GM23338 (cell line): ENCODE measurements around the gene AIG1. TPM values are rescaled to one million over a fixed set of nuclear protein-coding genes. Genes with fewer than 3 reads are reported as not detected.
A peak's percentile ranks its signal among the peaks of the same experiment; 100 is the strongest.

Experiments
- ATAC-seq: fragments of 200-7000 bp; cut with Tn5 transposase; 3 replicates; pipeline ENCODE4 v1.9.1; 2020
- DNase-seq: peaks from one replicate; pipeline ENCODE4 v3.0.0-alpha.2; 2015; ENCODE audit warnings: low spot score
- H2AFZ ChIP-seq: fragments of 200-600 bp; sonication (generic); 2 replicates; pipeline ENCODE4 v1.8.0; 2016; ENCODE audit warnings: antibody characterized with exemption, mild to moderate bottlenecking, moderate library complexity
- H3F3A ChIP-seq: fragments of 200-600 bp; sonication (generic); replicated peaks from 2 replicates; pipeline ENCODE4 v1.8.0; 2017; ENCODE audit warnings: antibody characterized with exemption, mixed run types, low read depth
- H3K27ac ChIP-seq: fragments of 200-600 bp; sonication (generic); 2 replicates; pipeline ENCODE4 v1.6.1; 2016; ENCODE audit warnings: low read depth
- H3K27me3 ChIP-seq: fragments of 200-600 bp; sonication (generic); 2 replicates; pipeline ENCODE4 v1.8.0; 2016; ENCODE audit warnings: mild to moderate bottlenecking, mixed run types, moderate library complexity; ENCODE audit not compliant: insufficient read depth
- H3K36me3 ChIP-seq: fragments of 200-600 bp; sonication (generic); 2 replicates; pipeline ENCODE4 v1.8.0; 2016; ENCODE audit warnings: mild to moderate bottlenecking; ENCODE audit not compliant: insufficient read depth
- H3K4me1 ChIP-seq: fragments of 200-600 bp; sonication (generic); 2 replicates; pipeline ENCODE4 v1.8.0; 2016; ENCODE audit warnings: mild to moderate bottlenecking, moderate library complexity; ENCODE audit not compliant: insufficient read depth
- H3K4me2 ChIP-seq: fragments of 200-600 bp; sonication (generic); 2 replicates; pipeline ENCODE4 v1.7.1; 2017; ENCODE audit warnings: mixed run types
- H3K4me3 ChIP-seq: fragments of 200-600 bp; sonication (generic); 2 replicates; pipeline ENCODE4 v1.6.1; 2016; ENCODE audit warnings: mixed run types
- H3K79me2 ChIP-seq: fragments of 200-600 bp; sonication (generic); replicated peaks from 2 replicates; pipeline ENCODE4 v1.8.0; 2017; ENCODE audit warnings: mild to moderate bottlenecking; ENCODE audit not compliant: insufficient read depth
- H3K9me2 ChIP-seq: fragments of 200-600 bp; sonication (generic); 2 replicates; pipeline ENCODE4 v1.8.0; 2017; ENCODE audit not compliant: insufficient read depth
- H4K20me1 ChIP-seq: fragments of 200-600 bp; sonication (generic); replicated peaks from 2 replicates; pipeline ENCODE4 v1.8.0; 2017; ENCODE audit warnings: mild to moderate bottlenecking; ENCODE audit not compliant: insufficient read depth
- H3K27ac Mint-ChIP-seq: 2 replicates; pipeline ENCODE4 v1.8.0; 2020; ENCODE audit warnings: inconsistent platforms, mild to moderate bottlenecking, moderate library complexity, mixed read lengths
- H3K27me3 Mint-ChIP-seq: 3 replicates; pipeline ENCODE4 v1.8.0; 2022; ENCODE audit warnings: low read depth, mild to moderate bottlenecking, moderate library complexity, mixed read lengths, inconsistent platforms; ENCODE audit not compliant: insufficient read depth, poor library complexity
- H3K36me3 Mint-ChIP-seq: 3 replicates; pipeline ENCODE4 v1.8.0; 2021; ENCODE audit warnings: low read depth, mild to moderate bottlenecking, inconsistent platforms, moderate library complexity, mixed read lengths
- H3K4me1 Mint-ChIP-seq: 3 replicates; pipeline ENCODE4 v1.8.0; 2020; ENCODE audit warnings: mild to moderate bottlenecking, inconsistent platforms, mixed read lengths
- H3K4me3 Mint-ChIP-seq: 3 replicates; pipeline ENCODE4 v1.8.0; 2021; ENCODE audit warnings: moderate library complexity, mild to moderate bottlenecking, inconsistent platforms, mixed read lengths
- H3K9me3 Mint-ChIP-seq: 3 replicates; pipeline ENCODE4 v1.8.0; 2020; ENCODE audit warnings: moderate library complexity, mild to moderate bottlenecking, inconsistent platforms, mixed read lengths
- CREB1 ChIP-seq: fragments of 250-450 bp; sonication (Bioruptor Pico); IDR thresholded peaks from 2 replicates; pipeline ENCODE4 v1.5.0; 2020; ENCODE audit warnings: low read depth, mild to moderate bottlenecking, moderate library complexity
- EZH2 ChIP-seq: fragments of 200-600 bp; sonication (generic); IDR thresholded peaks from one replicate; pipeline ENCODE4 v1.8.0; 2017; ENCODE audit warnings: antibody characterized with exemption, mild to moderate bottlenecking, low read depth; ENCODE audit not compliant: unreplicated experiment
- JUNB ChIP-seq: IDR thresholded peaks from one replicate; pipeline ENCODE4 v1.6.1; 2016; ENCODE audit warnings: antibody characterized with exemption; ENCODE audit not compliant: unreplicated experiment
- POLR2AphosphoS5 ChIP-seq: IDR thresholded peaks from 2 replicates; pipeline ENCODE4 v1.6.1; 2016; ENCODE audit warnings: antibody characterized with exemption, low read depth
- REST ChIP-seq: IDR thresholded peaks from one replicate; pipeline ENCODE4 v1.6.1; 2018; ENCODE audit warnings: antibody characterized with exemption; ENCODE audit not compliant: unreplicated experiment
- STAT1 ChIP-seq: IDR thresholded peaks from one replicate; pipeline ENCODE4 v1.6.1; 2016; ENCODE audit warnings: antibody characterized with exemption; ENCODE audit not compliant: unreplicated experiment
- ZNF114 ChIP-seq: fragments of 250-450 bp; sonication (Bioruptor Pico); IDR thresholded peaks from 2 replicates; pipeline ENCODE4 v1.5.0; 2020; ENCODE audit warnings: mild to moderate bottlenecking, moderate library complexity
- ZNF331 ChIP-seq: fragments of 250-450 bp; sonication (Bioruptor Pico); IDR thresholded peaks from 2 replicates; pipeline ENCODE4 v1.5.0; 2020; ENCODE audit warnings: low read depth, mild to moderate bottlenecking, moderate library complexity
- polyA plus RNA-seq: library from polyadenylated mRNA; unstranded; fragments of >200 nt; fragmentation: Nextera tagmentation; extraction: Ambion mirVana; gene quantifications from 2 replicates; pipeline ENCODE4 v1.2.1, GENCODE V29; 2016
- total RNA-seq: library from RNA; depleted of rRNA; stranded (reverse); fragments of >200 nt; shearing (Covaris generic); gene quantifications from 2 replicates; pipeline ENCODE4 v1.2.3, GENCODE V29; 2014
- TF ChIP-seq, protein P1 (sequence below), 2 experiments: fragments of 200-600 bp in 1 of 2; sonication (generic) in 1 of 2; conservative IDR thresholded peaks; 2 replicates each; pipeline versions ENCODE4 v1.5.1 to v1.6.1; 2016 to 2017; ENCODE audit warnings: antibody characterized with exemption in 2 of 2, low read depth in 2 of 2, mild to moderate bottlenecking in 2 of 2, moderate library complexity in 1 of 2
- TF ChIP-seq, protein P2 (sequence below): fragments of 250-450 bp; sonication (Bioruptor Pico); IDR thresholded peaks from 2 replicates; pipeline ENCODE4 v1.5.0; 2020; ENCODE audit warnings: mild to moderate bottlenecking, moderate library complexity

The AIG1 gene
- total and polyA plus RNA-seq, 2 experiments from 2014 or later = 65.2 to 88.4 TPM

GRCh38 chr6:143039548-143039947, 21.1 kb upstream of the AIG1 start (continued):
- TF ChIP-seq REST = no peak
- TF ChIP-seq ZNF331 (CRISPR knock-in tag) = no peak
- TF ChIP-seq STAT1 = no peak
- TF ChIP-seq, protein P1, sequence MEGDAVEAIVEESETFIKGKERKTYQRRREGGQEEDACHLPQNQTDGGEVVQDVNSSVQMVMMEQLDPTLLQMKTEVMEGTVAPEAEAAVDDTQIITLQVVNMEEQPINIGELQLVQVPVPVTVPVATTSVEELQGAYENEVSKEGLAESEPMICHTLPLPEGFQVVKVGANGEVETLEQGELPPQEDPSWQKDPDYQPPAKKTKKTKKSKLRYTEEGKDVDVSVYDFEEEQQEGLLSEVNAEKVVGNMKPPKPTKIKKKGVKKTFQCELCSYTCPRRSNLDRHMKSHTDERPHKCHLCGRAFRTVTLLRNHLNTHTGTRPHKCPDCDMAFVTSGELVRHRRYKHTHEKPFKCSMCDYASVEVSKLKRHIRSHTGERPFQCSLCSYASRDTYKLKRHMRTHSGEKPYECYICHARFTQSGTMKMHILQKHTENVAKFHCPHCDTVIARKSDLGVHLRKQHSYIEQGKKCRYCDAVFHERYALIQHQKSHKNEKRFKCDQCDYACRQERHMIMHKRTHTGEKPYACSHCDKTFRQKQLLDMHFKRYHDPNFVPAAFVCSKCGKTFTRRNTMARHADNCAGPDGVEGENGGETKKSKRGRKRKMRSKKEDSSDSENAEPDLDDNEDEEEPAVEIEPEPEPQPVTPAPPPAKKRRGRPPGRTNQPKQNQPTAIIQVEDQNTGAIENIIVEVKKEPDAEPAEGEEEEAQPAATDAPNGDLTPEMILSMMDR (conservative IDR thresholded peaks at IDR 0.05; ENCODE audit: low read depth in 2 of 2) = no peak
- TF ChIP-seq CREB1 (CRISPR knock-in tag) = no peak
- TF ChIP-seq POLR2AphosphoS5 = no peak

- no peaks in the 10 kb centered on the region for H4K20me1 ChIP-seq
- H3F3A ChIP-seq = no peaks in the 10 kb centered on the region
- H3K4me3 ChIP-seq = no peak overlapping the region
- ATAC-seq (no peak), DNase-seq (no peak)
- H3K79me2 ChIP-seq = no peaks in the 10 kb centered on the region
- 0 out of 2 replicates have a peak overlapping the region, but pooled peaks have one; percentile 35 for H2AFZ ChIP-seq
- no peaks in the 10 kb centered on the region for H3K27me3 Mint-ChIP-seq
- no peak overlapping the region for H3K4me3 Mint-ChIP-seq
- no peaks in the 10 kb centered on the region for H3K9me3 Mint-ChIP-seq
- H3K4me1 Mint-ChIP-seq = no peaks in the 10 kb centered on the region
- H3K4me2 ChIP-seq = no peak overlapping the region
- no peak overlapping the region for H3K27ac Mint-ChIP-seq
- H3K36me3 Mint-ChIP-seq = no peaks in the 10 kb centered on the region
- H3K36me3 ChIP-seq = no peaks in the 10 kb centered on the region
- H3K27ac ChIP-seq = no peak overlapping the region
- no peaks in the 10 kb centered on the region for H3K9me2 ChIP-seq
- H3K27me3 ChIP-seq = no peaks in the 10 kb centered on the region
- no peaks in the 10 kb centered on the region for H3K4me1 ChIP-seq
- TF ChIP-seq JUNB = no peak
- TF ChIP-seq, protein P2, sequence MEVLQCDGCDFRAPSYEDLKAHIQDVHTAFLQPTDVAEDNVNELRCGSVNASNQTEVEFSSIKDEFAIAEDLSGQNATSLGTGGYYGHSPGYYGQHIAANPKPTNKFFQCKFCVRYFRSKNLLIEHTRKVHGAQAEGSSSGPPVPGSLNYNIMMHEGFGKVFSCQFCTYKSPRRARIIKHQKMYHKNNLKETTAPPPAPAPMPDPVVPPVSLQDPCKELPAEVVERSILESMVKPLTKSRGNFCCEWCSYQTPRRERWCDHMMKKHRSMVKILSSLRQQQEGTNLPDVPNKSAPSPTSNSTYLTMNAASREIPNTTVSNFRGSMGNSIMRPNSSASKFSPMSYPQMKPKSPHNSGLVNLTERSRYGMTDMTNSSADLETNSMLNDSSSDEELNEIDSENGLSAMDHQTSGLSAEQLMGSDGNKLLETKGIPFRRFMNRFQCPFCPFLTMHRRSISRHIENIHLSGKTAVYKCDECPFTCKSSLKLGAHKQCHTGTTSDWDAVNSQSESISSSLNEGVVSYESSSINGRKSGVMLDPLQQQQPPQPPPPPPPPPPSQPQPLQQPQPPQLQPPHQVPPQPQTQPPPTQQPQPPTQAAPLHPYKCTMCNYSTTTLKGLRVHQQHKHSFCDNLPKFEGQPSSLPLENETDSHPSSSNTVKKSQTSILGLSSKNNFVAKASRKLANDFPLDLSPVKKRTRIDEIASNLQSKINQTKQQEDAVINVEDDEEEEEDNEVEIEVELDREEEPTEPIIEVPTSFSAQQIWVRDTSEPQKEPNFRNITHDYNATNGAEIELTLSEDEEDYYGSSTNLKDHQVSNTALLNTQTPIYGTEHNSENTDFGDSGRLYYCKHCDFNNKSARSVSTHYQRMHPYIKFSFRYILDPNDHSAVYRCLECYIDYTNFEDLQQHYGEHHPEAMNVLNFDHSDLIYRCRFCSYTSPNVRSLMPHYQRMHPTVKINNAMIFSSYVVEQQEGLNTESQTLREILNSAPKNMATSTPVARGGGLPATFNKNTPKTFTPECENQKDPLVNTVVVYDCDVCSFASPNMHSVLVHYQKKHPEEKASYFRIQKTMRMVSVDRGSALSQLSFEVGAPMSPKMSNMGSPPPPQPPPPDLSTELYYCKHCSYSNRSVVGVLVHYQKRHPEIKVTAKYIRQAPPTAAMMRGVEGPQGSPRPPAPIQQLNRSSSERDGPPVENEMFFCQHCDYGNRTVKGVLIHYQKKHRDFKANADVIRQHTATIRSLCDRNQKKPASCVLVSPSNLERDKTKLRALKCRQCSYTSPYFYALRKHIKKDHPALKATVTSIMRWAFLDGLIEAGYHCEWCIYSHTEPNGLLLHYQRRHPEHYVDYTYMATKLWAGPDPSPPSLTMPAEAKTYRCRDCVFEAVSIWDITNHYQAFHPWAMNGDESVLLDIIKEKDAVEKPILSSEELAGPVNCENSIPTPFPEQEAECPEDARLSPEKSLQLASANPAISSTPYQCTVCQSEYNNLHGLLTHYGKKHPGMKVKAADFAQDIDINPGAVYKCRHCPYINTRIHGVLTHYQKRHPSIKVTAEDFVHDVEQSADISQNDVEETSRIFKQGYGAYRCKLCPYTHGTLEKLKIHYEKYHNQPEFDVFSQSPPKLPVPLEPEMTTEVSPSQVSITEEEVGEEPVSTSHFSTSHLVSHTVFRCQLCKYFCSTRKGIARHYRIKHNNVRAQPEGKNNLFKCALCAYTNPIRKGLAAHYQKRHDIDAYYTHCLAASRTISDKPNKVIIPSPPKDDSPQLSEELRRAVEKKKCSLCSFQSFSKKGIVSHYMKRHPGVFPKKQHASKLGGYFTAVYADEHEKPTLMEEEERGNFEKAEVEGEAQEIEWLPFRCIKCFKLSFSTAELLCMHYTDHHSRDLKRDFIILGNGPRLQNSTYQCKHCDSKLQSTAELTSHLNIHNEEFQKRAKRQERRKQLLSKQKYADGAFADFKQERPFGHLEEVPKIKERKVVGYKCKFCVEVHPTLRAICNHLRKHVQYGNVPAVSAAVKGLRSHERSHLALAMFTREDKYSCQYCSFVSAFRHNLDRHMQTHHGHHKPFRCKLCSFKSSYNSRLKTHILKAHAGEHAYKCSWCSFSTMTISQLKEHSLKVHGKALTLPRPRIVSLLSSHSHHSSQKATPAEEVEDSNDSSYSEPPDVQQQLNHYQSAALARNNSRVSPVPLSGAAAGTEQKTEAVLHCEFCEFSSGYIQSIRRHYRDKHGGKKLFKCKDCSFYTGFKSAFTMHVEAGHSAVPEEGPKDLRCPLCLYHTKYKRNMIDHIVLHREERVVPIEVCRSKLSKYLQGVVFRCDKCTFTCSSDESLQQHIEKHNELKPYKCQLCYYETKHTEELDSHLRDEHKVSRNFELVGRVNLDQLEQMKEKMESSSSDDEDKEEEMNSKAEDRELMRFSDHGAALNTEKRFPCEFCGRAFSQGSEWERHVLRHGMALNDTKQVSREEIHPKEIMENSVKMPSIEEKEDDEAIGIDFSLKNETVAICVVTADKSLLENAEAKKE (CRISPR knock-in tag) = no peak
- no peak for TF ChIP-seq STAT1
- TF ChIP-seq ZNF114 = no peak
- no peak for TF ChIP-seq EZH2
- no peak for TF ChIP-seq CREB1 (CRISPR knock-in tag)
- TF ChIP-seq REST = no peak
- no peak for TF ChIP-seq POLR2AphosphoS5
Observed at GRCh38 chr6:143040018-143040417, 20.7 kb upstream of the AIG1 start.
